GM12873 (cell line): ENCODE data around the gene BCAP31.

Source experiments
- TF ChIP-seq, protein P1 (sequence below): IDR thresholded peaks from 2 replicates; pipeline ENCODE4 v1.5.1; 2012; ENCODE audit warnings: low read depth, mild to moderate bottlenecking, moderate library complexity, low read length, control low read depth; ENCODE audit not compliant: insufficient read depth; ENCODE audit errors: missing control alignments

The BCAP31 gene

DNA sequence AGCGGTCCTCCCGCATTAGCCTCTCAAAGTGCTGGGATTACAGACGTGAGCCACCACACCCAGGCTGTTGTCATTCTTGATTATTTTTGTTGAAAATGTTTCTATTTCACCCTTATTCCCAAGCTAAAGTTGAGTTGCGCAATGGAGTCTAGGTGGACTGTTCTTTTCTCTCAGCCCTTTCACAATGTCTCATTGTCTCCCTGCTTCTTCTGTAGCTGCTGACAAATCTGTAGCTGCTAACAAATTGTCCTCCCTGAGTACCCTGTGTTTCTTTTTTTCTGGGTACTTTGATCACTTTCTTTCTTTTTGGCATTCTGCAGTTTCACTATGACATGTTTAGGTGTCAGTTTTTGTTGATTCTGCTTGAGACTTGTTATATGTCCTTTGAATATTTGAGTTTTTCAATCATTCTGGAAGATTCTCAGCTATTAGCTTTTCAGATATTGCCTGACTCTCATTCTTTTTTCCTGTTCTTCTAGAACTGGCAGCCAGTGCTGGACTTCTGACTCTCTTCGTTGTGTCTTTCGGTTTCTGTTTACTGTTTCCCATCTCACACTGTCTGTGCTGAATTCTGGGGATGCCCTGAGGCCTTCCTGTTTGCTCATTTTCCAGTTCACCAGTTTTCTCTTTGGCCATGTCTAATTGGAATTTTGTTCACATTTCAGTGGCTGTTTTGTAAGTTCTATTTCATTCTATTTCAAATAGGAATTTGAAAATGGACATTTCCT, 7.1 kb upstream of the BCAP31 start:
- TF ChIP-seq, protein P1, sequence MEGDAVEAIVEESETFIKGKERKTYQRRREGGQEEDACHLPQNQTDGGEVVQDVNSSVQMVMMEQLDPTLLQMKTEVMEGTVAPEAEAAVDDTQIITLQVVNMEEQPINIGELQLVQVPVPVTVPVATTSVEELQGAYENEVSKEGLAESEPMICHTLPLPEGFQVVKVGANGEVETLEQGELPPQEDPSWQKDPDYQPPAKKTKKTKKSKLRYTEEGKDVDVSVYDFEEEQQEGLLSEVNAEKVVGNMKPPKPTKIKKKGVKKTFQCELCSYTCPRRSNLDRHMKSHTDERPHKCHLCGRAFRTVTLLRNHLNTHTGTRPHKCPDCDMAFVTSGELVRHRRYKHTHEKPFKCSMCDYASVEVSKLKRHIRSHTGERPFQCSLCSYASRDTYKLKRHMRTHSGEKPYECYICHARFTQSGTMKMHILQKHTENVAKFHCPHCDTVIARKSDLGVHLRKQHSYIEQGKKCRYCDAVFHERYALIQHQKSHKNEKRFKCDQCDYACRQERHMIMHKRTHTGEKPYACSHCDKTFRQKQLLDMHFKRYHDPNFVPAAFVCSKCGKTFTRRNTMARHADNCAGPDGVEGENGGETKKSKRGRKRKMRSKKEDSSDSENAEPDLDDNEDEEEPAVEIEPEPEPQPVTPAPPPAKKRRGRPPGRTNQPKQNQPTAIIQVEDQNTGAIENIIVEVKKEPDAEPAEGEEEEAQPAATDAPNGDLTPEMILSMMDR, result no peak

DNA sequence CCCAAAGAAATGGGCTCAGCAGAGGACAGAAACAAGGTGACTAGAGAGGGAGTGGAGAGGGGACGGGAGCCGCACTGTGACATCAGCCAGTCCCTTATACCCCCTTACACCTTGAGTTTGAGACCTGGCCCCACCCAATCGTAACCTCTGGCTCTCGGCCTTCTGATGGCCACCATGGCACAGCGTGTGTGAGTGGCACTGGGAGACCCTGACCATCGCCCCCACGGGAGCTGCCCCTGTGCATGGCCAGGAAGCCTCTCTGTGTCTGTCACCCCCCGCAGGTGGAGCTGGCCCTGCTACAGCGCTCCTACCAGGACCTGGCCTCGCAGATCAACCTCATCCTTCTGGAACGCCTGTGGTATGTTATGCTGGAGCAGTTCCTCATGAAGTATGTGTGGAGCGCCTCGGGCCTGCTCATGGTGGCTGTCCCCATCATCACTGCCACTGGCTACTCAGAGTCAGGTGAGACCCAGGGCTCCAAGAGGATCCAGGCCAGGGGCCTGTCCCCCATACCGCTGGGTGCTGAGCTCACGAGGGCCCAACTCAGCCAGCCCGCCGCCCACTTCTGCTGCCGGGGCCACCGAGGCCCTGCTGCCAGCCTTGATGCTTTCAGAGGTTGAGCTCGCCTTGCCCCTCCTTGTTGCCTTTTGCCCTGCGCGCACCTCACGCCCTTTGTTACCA, 4.9 kb upstream of the BCAP31 start:
- TF ChIP-seq, protein P1, result no peak

DNA sequence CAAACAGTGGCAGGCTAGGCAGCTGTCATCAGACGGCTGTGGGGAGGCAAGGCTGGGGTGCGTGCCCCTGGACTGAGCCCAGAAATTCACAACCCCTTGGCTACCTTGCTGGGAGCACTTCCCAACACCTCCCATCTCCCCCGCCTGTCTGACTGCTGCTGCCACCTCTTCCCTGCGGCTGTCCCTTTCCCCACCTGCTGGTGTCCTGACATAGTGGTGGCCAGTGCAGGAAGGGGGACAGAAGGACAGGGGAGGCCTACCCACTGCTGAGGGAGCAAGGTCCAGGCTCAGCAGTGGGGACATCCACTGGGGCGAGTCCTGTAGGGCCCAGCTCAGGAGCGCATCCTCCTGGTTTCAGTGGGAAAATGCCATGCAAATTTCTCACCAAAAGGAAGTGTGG, 3.9 kb upstream of the BCAP31 start:
- TF ChIP-seq, protein P1, result no peak

DNA sequence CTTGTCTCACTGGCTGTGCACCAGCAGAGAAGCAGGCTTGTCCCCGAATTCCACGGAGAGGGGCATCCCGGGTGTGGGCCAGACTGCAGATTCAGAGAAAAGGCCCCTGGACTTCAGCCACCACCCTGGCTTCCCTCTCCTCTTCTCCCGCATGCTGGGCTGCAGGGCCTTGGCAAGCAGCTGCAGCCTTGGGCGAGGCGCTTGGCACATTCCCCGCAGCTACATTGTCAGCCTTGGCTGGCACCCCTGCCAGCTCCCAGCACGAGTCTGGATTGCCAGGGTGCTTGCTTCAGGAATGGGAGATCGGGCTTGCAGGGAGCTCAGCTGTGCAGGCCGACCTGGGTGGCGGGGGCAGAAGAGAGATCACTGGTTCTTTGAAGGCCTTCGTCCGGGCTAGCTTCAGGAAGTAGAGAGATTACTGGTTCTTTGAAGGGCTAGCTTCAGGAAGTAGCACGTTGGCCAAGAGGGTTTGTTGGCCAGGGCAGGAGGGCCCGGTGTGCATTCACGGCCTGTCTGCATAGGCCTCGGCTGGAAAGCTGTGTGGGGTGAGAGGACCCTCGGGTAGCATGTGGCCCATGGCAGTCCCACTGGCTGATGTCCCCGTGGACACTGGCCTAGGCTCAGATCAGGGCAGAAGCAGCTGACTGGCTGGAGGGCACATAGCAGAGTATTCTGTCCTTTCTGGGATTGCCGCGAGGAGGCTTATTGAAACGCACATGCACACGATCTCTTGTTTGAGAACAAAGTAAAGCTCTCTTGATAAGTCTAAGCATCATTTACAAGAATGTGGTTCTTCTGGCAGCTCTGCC, 3.1 kb upstream of the BCAP31 start:
- TF ChIP-seq, protein P1, result no peak

DNA sequence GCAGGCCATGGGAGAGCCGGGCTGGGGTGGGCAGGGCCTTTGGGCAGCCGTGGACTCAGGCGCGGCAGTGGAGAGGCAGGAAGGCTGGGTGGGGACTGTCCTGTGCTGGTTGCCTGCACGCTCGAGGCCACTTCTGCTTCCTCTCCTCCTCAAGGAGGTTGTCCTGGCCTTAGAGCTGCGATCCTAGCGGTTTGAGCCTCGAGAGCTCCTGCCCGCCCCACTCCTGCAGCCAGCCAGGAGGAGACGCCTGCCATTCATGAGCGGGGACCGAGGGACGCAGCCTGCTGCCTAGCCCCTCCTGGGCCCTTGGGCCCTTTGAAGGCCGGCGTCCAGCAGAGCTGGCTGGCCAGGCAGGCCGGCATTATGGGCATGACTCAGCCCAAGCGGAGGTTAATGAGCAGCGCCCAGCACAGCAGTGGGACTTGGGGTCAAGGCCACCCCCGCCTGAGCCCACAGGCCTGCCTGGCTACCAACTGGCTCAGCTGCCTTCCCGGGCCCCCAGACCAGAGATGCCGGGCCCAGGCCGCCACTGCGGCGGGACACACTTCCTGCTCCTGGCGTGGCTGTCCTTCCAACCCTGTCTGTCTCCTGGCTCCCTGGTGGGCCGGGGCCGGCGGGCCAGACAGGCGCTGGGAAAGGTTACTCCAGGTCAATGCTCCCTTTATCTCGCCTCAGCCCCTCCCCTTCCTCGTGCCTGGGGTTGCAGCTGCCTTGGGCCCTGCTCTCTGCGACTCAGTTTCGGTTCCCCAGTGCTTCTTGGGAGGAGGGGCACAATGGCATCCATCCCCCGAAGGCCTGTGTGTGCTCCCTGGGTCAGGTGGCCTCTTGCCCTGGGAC, 2.3 kb upstream of the BCAP31 start:
- TF ChIP-seq, protein P1, result no peak

DNA sequence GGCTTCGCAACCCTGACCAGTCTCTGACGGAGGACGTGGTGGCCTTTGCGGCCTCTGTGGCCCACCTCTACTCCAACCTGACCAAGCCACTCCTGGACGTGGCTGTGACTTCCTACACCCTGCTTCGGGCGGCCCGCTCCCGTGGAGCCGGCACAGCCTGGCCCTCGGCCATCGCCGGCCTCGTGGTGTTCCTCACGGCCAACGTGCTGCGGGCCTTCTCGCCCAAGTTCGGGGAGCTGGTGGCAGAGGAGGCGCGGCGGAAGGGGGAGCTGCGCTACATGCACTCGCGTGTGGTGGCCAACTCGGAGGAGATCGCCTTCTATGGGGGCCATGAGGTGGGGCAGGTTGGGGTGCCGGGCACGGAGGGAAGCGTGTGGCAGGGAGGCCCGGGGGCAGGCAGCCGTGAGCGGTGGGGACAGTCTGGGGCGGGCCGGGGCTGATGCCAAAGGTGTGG, 1.7 kb upstream of the BCAP31 start:
- TF ChIP-seq, protein P1, result no peak
